Measurements from ENCODE around the gene CLEC1A.

- TF ChIP-seq CTCF (IDR thresholded peaks at IDR 0.05) = no peak
- no peak for TF ChIP-seq POLR2A (IDR thresholded peaks at IDR 0.05)
Measured at GRCh38 chr12:10101042-10101579, 2.3 kb upstream of the CLEC1A start.
